Measurements from ENCODE around the gene RRM1. TPM values are rescaled to one million over a fixed set of nuclear protein-coding genes. Genes with fewer than 3 reads are reported as not detected.
"Not testable (repeated sequence)": the region's sequence is repeated elsewhere in the genome, so short reads cannot be mapped to it uniquely, and the experiment has no call there.

The RRM1 gene
- total RNA-seq, 1 experiment from 2014 or later: 138 TPM

- H2AK5ac ChIP-seq (ENCODE audit: insufficient read length, low read length): no peak overlapping the region
- Mint-ChIP-seq H3K27me3 (ENCODE audit: low read depth) (no peaks in the 10 kb centered on the region), H3K27ac (no peak overlapping the region), H3K4me1 (no peaks in the 10 kb centered on the region), H3K4me3 (no peak overlapping the region), H3K36me3 (ENCODE audit: insufficient read depth in 1 of 3, low read depth in 3 of 3) (no peaks in the 10 kb centered on the region), H3K9me3 (peaks cover 2 to 4% of the 10 kb centered on the region in 2 experiments; a peak in 2 of 5 replicates)
- no peak overlapping the region for H3K9ac ChIP-seq (ENCODE audit: extremely low read depth, insufficient read length, low read length)
- H3K9me3 ChIP-seq (ENCODE audit: control insufficient read depth, low read depth, low read length): no peaks in the 10 kb centered on the region
- no peak overlapping the region for H4K91ac ChIP-seq (ENCODE audit: insufficient read length, low read depth, low read length)
- H3K18ac ChIP-seq (ENCODE audit: insufficient read length, low read depth, low read length): no peak overlapping the region
- H4K5ac ChIP-seq (ENCODE audit: insufficient read length, low read depth, low read length): no peak overlapping the region
- no peak overlapping the region for H3T11ph ChIP-seq (ENCODE audit: low read length)
- no peak overlapping the region for H2BK20ac ChIP-seq (ENCODE audit: low read depth, low read length, poor library complexity, severe bottlenecking)
- H2AFZ ChIP-seq (ENCODE audit: low read length): no peak overlapping the region
- WGBS (ENCODE audit: extremely low coverage, insufficient read length, low lambda C conversion rate): no CpG with 5 or more reads among the region's 1 CpG
- no peaks in the 10 kb centered on the region for H3K27me3 ChIP-seq (ENCODE audit: insufficient read depth, low read length)
- no peak overlapping the region for H2BK12ac ChIP-seq (ENCODE audit: insufficient read length, low read depth, low read length)
- H3K79me1 ChIP-seq (ENCODE audit: insufficient read depth, low read depth, low read length, poor library complexity, severe bottlenecking): no peaks in the 10 kb centered on the region
- no peak overlapping the region for H3K4ac ChIP-seq (ENCODE audit: low read depth, low read length)
- H3K23ac ChIP-seq (ENCODE audit: insufficient read length, low read depth, low read length): no peak overlapping the region
- H3K27ac ChIP-seq (ENCODE audit: insufficient read length, low read depth, low read length): no peak overlapping the region
- no peak overlapping the region for H2BK5ac ChIP-seq (ENCODE audit: insufficient read length, low read length)
- no peaks in the 10 kb centered on the region for H3K79me2 ChIP-seq (ENCODE audit: insufficient read depth, low read length)
- no peak for DNase-seq
- no peak overlapping the region for H3K4me2 ChIP-seq (ENCODE audit: insufficient read depth, insufficient read length, low read length)
- TF ChIP-seq CTCF (conservative IDR thresholded peaks at IDR 0.05): no peak
- H3K56ac ChIP-seq (ENCODE audit: insufficient read length, low read depth, low read length): no peak overlapping the region
- H3K14ac ChIP-seq (ENCODE audit: insufficient read depth, low read length): no peak overlapping the region
- no peaks in the 10 kb centered on the region for H4K20me1 ChIP-seq (ENCODE audit: control insufficient read depth, insufficient read depth, insufficient read length)
- no peaks in the 10 kb centered on the region for H3K23me2 ChIP-seq (ENCODE audit: insufficient read length, low read depth, low read length, poor library complexity, severe bottlenecking)
- H3K4me1 ChIP-seq (ENCODE audit: insufficient read depth, low read length): no peaks in the 10 kb centered on the region
- H2BK15ac ChIP-seq (ENCODE audit: low read depth, low read length): no peak overlapping the region
- H4K8ac ChIP-seq (replicated peaks; ENCODE audit: insufficient read length, low read depth, low read length): no peak overlapping the region
- H2BK120ac ChIP-seq (ENCODE audit: low read depth, low read length, poor library complexity, severe bottlenecking): no peak overlapping the region
Observed at GRCh38 chr11:4050138-4050537, 44.5 kb upstream of the RRM1 start.

GRCh38 chr11:4053200-4053599 is 41.4 kb upstream of the RRM1 start:
- H3T11ph ChIP-seq (ENCODE audit: low read length); H3K4ac ChIP-seq (ENCODE audit: low read depth, low read length); H3K23ac ChIP-seq (ENCODE audit: insufficient read length, low read depth, low read length); H3K27me3 ChIP-seq (ENCODE audit: insufficient read depth, low read length); H3K4me1 Mint-ChIP-seq; H4K5ac ChIP-seq (ENCODE audit: insufficient read length, low read depth, low read length); H3K4me2 ChIP-seq (ENCODE audit: insufficient read depth, insufficient read length, low read length); H3K9me3 Mint-ChIP-seq; H2AFZ ChIP-seq (ENCODE audit: low read length); H3K56ac ChIP-seq (ENCODE audit: insufficient read length, low read depth, low read length); H4K91ac ChIP-seq (ENCODE audit: insufficient read length, low read depth, low read length); H3K27me3 Mint-ChIP-seq (ENCODE audit: low read depth); H2BK120ac ChIP-seq (ENCODE audit: low read depth, low read length, poor library complexity, severe bottlenecking); H2BK15ac ChIP-seq (ENCODE audit: low read depth, low read length); H3K27ac Mint-ChIP-seq; H2AK5ac ChIP-seq (ENCODE audit: insufficient read length, low read length); H3K18ac ChIP-seq (ENCODE audit: insufficient read length, low read depth, low read length); H2BK20ac ChIP-seq (ENCODE audit: low read depth, low read length, poor library complexity, severe bottlenecking); H3K9me3 ChIP-seq (ENCODE audit: control insufficient read depth, low read depth, low read length); H3K79me1 ChIP-seq (ENCODE audit: insufficient read depth, low read depth, low read length, poor library complexity, severe bottlenecking); H3K9ac ChIP-seq (ENCODE audit: extremely low read depth, insufficient read length, low read length); H2BK12ac ChIP-seq (ENCODE audit: insufficient read length, low read depth, low read length); H3K27ac ChIP-seq (ENCODE audit: insufficient read length, low read depth, low read length); H4K20me1 ChIP-seq (ENCODE audit: control insufficient read depth, insufficient read depth, insufficient read length); H3K4me3 Mint-ChIP-seq; H3K79me2 ChIP-seq (ENCODE audit: insufficient read depth, low read length); H2BK5ac ChIP-seq (ENCODE audit: insufficient read length, low read length); DNase-seq; H3K36me3 Mint-ChIP-seq (ENCODE audit: insufficient read depth in 1 of 3, low read depth in 3 of 3); H3K23me2 ChIP-seq (ENCODE audit: insufficient read length, low read depth, low read length, poor library complexity, severe bottlenecking); H3K14ac ChIP-seq (ENCODE audit: insufficient read depth, low read length); H4K8ac ChIP-seq (replicated peaks; ENCODE audit: insufficient read length, low read depth, low read length); H3K4me1 ChIP-seq (ENCODE audit: insufficient read depth, low read length): not testable (repeated sequence)
- no CpG with 5 or more reads among the region's 4 CpGs for WGBS (ENCODE audit: extremely low coverage, insufficient read length, low lambda C conversion rate)
